Trophoblast cell (in vitro differentiated cells and primary cell): ENCODE measurements around the gene NKD1.

Experiments
- DNase-seq, 2 donors: peaks; one replicate each; pipeline ENCODE4 v3.0.0-alpha.2; 2016
- H2AFZ ChIP-seq: 2 replicates; pipeline ENCODE4 v1.6.1; 2013; ENCODE audit warnings: low read length, moderate library complexity, mild to moderate bottlenecking; ENCODE audit not compliant: insufficient read depth, poor library complexity
- H2AK5ac ChIP-seq: 2 replicates; pipeline ENCODE4 v1.6.1; 2013; ENCODE audit warnings: mild to moderate bottlenecking, low read length
- H2BK120ac ChIP-seq: 2 replicates; pipeline ENCODE4 v1.6.1; 2013; ENCODE audit warnings: low read length, mild to moderate bottlenecking, moderate library complexity; ENCODE audit not compliant: insufficient read depth, poor library complexity
- H2BK12ac ChIP-seq: 2 replicates; pipeline ENCODE4 v1.6.1; 2013; ENCODE audit warnings: mild to moderate bottlenecking, low read length, moderate library complexity
- H2BK5ac ChIP-seq: 2 replicates; pipeline ENCODE4 v1.6.1; 2013; ENCODE audit warnings: low read length, low read depth, moderate library complexity, mild to moderate bottlenecking; ENCODE audit not compliant: poor library complexity
- H3K14ac ChIP-seq: 2 replicates; pipeline ENCODE4 v1.6.1; 2013; ENCODE audit warnings: mild to moderate bottlenecking, low read length
- H3K18ac ChIP-seq: 2 replicates; pipeline ENCODE4 v1.6.1; 2013; ENCODE audit warnings: mild to moderate bottlenecking, low read length
- H3K23ac ChIP-seq: 2 replicates; pipeline ENCODE4 v1.6.1; 2013; ENCODE audit warnings: low read length
- H3K27ac ChIP-seq: 2 replicates; pipeline ENCODE4 v1.5.1; 2013; ENCODE audit warnings: low read depth, mild to moderate bottlenecking, inconsistent platforms, low read length, moderate library complexity
- H3K27me3 ChIP-seq: 2 replicates; pipeline ENCODE4 v1.6.1; 2013; ENCODE audit warnings: inconsistent platforms, mild to moderate bottlenecking, low read length, moderate library complexity; ENCODE audit not compliant: insufficient read depth
- H3K36me3 ChIP-seq, 2 experiments: 1 replicate in 1 of 2; 2 replicates in 1 of 2; pipeline ENCODE4 v1.6.1; 2013; ENCODE audit warnings: low read length in 2 of 2, mild to moderate bottlenecking in 2 of 2, moderate library complexity in 1 of 2; ENCODE audit not compliant: insufficient read depth in 2 of 2, control insufficient read depth in 1 of 2
- H3K4ac ChIP-seq: 2 replicates; pipeline ENCODE4 v1.6.1; 2013; ENCODE audit warnings: low read depth, mild to moderate bottlenecking, low read length, moderate library complexity
- H3K4me1 ChIP-seq, 2 experiments: 1 replicate in 1 of 2; 2 replicates in 1 of 2; pipeline ENCODE4 v1.6.1; 2013; ENCODE audit warnings: low read length in 2 of 2, mild to moderate bottlenecking in 2 of 2, moderate library complexity in 1 of 2; ENCODE audit not compliant: insufficient read depth in 2 of 2, control insufficient read depth in 1 of 2
- H3K4me2 ChIP-seq: 2 replicates; pipeline ENCODE4 v1.6.1; 2013; ENCODE audit warnings: inconsistent platforms, mild to moderate bottlenecking, low read length, moderate library complexity
- H3K4me3 ChIP-seq: 2 replicates; pipeline ENCODE4 v1.5.1; 2013; ENCODE audit warnings: mild to moderate bottlenecking, low read depth, low read length, inconsistent platforms
- H3K79me1 ChIP-seq: one replicate; pipeline ENCODE4 v1.6.1; 2013; ENCODE audit warnings: low read length
- H3K79me2 ChIP-seq: 2 replicates; pipeline ENCODE4 v1.6.1; 2013; ENCODE audit warnings: low read length, mild to moderate bottlenecking; ENCODE audit not compliant: control insufficient read depth, insufficient read depth, poor library complexity
- H3K9ac ChIP-seq: 2 replicates; pipeline ENCODE4 v1.6.1; 2013; ENCODE audit warnings: mild to moderate bottlenecking, low read length
- H3K9me3 ChIP-seq: 2 replicates; pipeline ENCODE4 v1.6.1; 2013; ENCODE audit warnings: low read depth, mild to moderate bottlenecking, control low read depth, inconsistent platforms, low read length; ENCODE audit not compliant: insufficient read depth
- H4K12ac ChIP-seq: 2 replicates; pipeline ENCODE4 v1.6.1; 2013; ENCODE audit warnings: low read depth, mild to moderate bottlenecking, low read length, moderate library complexity
- H4K8ac ChIP-seq: 2 replicates; pipeline ENCODE4 v1.6.1; 2013; ENCODE audit warnings: low read depth, mild to moderate bottlenecking, low read length, moderate library complexity
- H4K91ac ChIP-seq: one replicate; pipeline ENCODE4 v1.6.1; 2013; ENCODE audit warnings: low read depth, mild to moderate bottlenecking, low read length, moderate library complexity
- WGBS: extraction: QIAGEN DNeasy Blood & Tissue Kit; methylation state at CpG from one replicate; pipeline ENCODE4 v1.1.7; 2013; ENCODE audit warnings: missing lambda C conversion rate; ENCODE audit not compliant: insufficient read length, insufficient coverage; ENCODE audit errors: extremely low coverage; 5-methylcytosine and 5-hydroxymethylcytosine counted together

Gene NKD1

GRCh38 chr16:50606431-50607050 is 58.3 kb downstream of the NKD1 start:
- Histone ChIP-seq H3K79me1 (peaks cover under 1% of the 10 kb centered on the region), H3K9ac (no peak overlapping the region), H4K12ac (no peak overlapping the region), H2AK5ac (no peak overlapping the region), H2BK5ac (no peak overlapping the region), H3K4me1 (peaks cover 20 to 22% of the 10 kb centered on the region in 2 experiments), H4K91ac (no peak overlapping the region), H3K14ac (no peak overlapping the region), H3K4ac (no peak overlapping the region), H3K27me3 (no peaks in the 10 kb centered on the region), H2BK12ac (no peak overlapping the region), H3K23ac (no peak overlapping the region), H3K36me3 (peaks cover 0 to 2% of the 10 kb centered on the region in 2 experiments), H3K4me2 (no peak overlapping the region), H3K79me2 (no peaks in the 10 kb centered on the region), H3K4me3 (no peak overlapping the region), H2AFZ (no peak overlapping the region), H3K9me3 (peaks cover 1% of the 10 kb centered on the region), H3K27ac (no peak overlapping the region), H2BK120ac (no peak overlapping the region), H3K18ac (no peak overlapping the region), H4K8ac (no peak overlapping the region)
- WGBS = no CpG with 5 or more reads among the region's 17 CpGs
- no peak for DNase-seq

- Histone ChIP-seq H4K8ac (no peak overlapping the region), H2AK5ac (no peak overlapping the region), H3K4me3 (no peak overlapping the region), H3K4me2 (no peak overlapping the region), H3K27me3 (no peaks in the 10 kb centered on the region), H2BK120ac (no peak overlapping the region), H3K36me3 (peaks cover 0 to 2% of the 10 kb centered on the region in 2 experiments), H4K12ac (no peak overlapping the region), H3K9ac (no peak overlapping the region), H3K18ac (no peak overlapping the region), H3K27ac (no peak overlapping the region), H3K79me1 (no peaks in the 10 kb centered on the region), H2AFZ (no peak overlapping the region), H2BK12ac (no peak overlapping the region), H3K23ac (no peak overlapping the region), H3K14ac (no peak overlapping the region), H4K91ac (no peak overlapping the region), H3K4me1 (peaks cover 16 to 17% of the 10 kb centered on the region in 2 experiments), H3K79me2 (no peaks in the 10 kb centered on the region), H2BK5ac (no peak overlapping the region), H3K4ac (no peak overlapping the region), H3K9me3 (no peaks in the 10 kb centered on the region)
- DNase-seq = no peak
- WGBS = no CpG with 5 or more reads among the region's 3 CpGs
These were observed 58.8 kb downstream of the NKD1 start for GRCh38 chr16:50607051-50607431.

GRCh38 chr16:50607447-50607846 is 59.3 kb downstream of the NKD1 start:
- Histone ChIP-seq H3K14ac (no peak overlapping the region), H3K18ac (no peak overlapping the region), H4K8ac (no peak overlapping the region), H3K27ac (no peak overlapping the region), H2BK5ac (no peak overlapping the region), H3K4me3 (no peak overlapping the region), H3K27me3 (no peaks in the 10 kb centered on the region), H4K91ac (no peak overlapping the region), H3K4me2 (no peak overlapping the region), H2AK5ac (no peak overlapping the region), H3K9ac (no peak overlapping the region), H2BK12ac (no peak overlapping the region), H3K4me1 (peaks cover 15% of the 10 kb centered on the region in 2 experiments), H3K79me1 (no peaks in the 10 kb centered on the region), H2BK120ac (no peak overlapping the region), H4K12ac (no peak overlapping the region), H3K23ac (no peak overlapping the region), H3K9me3 (no peaks in the 10 kb centered on the region), H3K79me2 (no peaks in the 10 kb centered on the region), H3K36me3 (peaks cover 0 to 2% of the 10 kb centered on the region in 2 experiments), H2AFZ (no peak overlapping the region), H3K4ac (no peak overlapping the region)
- DNase-seq = no peak
- WGBS = no CpG with 5 or more reads among the region's 4 CpGs

GRCh38 chr16:50607970-50608557 is 59.9 kb downstream of the NKD1 start:
- Histone ChIP-seq H2AK5ac (no peak overlapping the region), H3K23ac (no peak overlapping the region), H3K9me3 (no peaks in the 10 kb centered on the region), H3K27me3 (no peaks in the 10 kb centered on the region), H3K79me2 (no peaks in the 10 kb centered on the region), H3K4me1 (peaks cover 9% of the 10 kb centered on the region in 2 experiments), H2BK12ac (no peak overlapping the region), H3K27ac (no peak overlapping the region), H4K91ac (no peak overlapping the region), H3K4me3 (no peak overlapping the region), H2BK5ac (no peak overlapping the region), H3K4me2 (no peak overlapping the region), H2BK120ac (no peak overlapping the region), H3K14ac (no peak overlapping the region), H4K8ac (no peak overlapping the region), H3K36me3 (peaks cover 0 to 2% of the 10 kb centered on the region in 2 experiments), H3K9ac (no peak overlapping the region), H2AFZ (no peak overlapping the region), H3K79me1 (no peaks in the 10 kb centered on the region), H3K4ac (no peak overlapping the region), H3K18ac (no peak overlapping the region), H4K12ac (no peak overlapping the region)
- no CpG with 5 or more reads among the region's 14 CpGs for WGBS
- no peak for DNase-seq
